Neutrophil (primary cell): ENCODE measurements around the gene C6orf118.

Experiments used
- H3K27ac ChIP-seq: fragments of 200-600 bp; sonication (generic); 2 replicates; pipeline ENCODE4 v1.5.1; 2016; ENCODE audit warnings: mild to moderate bottlenecking, moderate library complexity
- H3K27me3 ChIP-seq: fragments of 200-600 bp; sonication (generic); 2 replicates; pipeline ENCODE4 v1.6.0; 2016; ENCODE audit warnings: mild to moderate bottlenecking
- H3K36me3 ChIP-seq: fragments of 200-600 bp; sonication (generic); 2 replicates; pipeline ENCODE4 v1.5.1; 2017
- H3K4me1 ChIP-seq, 2 experiments: fragments of 200-600 bp in 1 of 2; sonication (generic) in 1 of 2; 1 replicate in 1 of 2; 2 replicates in 1 of 2; pipeline versions ENCODE4 v1.5.1 to v1.6.1; 2013 to 2016; ENCODE audit warnings: low read depth in 1 of 2, low read length in 1 of 2, mild to moderate bottlenecking in 1 of 2, moderate library complexity in 1 of 2; ENCODE audit not compliant: control insufficient read depth in 1 of 2, insufficient read depth in 1 of 2
- H3K4me3 ChIP-seq, 2 experiments: fragments of 200-600 bp in 1 of 2; sonication (generic) in 1 of 2; 1 replicate in 1 of 2; 2 replicates in 1 of 2; pipeline ENCODE4 v1.5.1; 2013 to 2016; ENCODE audit warnings: low read depth in 1 of 2, low read length in 1 of 2, mild to moderate bottlenecking in 1 of 2, moderate library complexity in 1 of 2
- H3K9me3 ChIP-seq: fragments of 200-600 bp; sonication (generic); 2 replicates; pipeline ENCODE4 v1.5.1; 2016
- TF ChIP-seq, protein P1 (sequence below): fragments of 200-600 bp; sonication (generic); IDR thresholded peaks from 2 replicates; pipeline ENCODE4 v1.5.1; 2016; ENCODE audit warnings: antibody characterized with exemption

C6orf118 gene

DNA sequence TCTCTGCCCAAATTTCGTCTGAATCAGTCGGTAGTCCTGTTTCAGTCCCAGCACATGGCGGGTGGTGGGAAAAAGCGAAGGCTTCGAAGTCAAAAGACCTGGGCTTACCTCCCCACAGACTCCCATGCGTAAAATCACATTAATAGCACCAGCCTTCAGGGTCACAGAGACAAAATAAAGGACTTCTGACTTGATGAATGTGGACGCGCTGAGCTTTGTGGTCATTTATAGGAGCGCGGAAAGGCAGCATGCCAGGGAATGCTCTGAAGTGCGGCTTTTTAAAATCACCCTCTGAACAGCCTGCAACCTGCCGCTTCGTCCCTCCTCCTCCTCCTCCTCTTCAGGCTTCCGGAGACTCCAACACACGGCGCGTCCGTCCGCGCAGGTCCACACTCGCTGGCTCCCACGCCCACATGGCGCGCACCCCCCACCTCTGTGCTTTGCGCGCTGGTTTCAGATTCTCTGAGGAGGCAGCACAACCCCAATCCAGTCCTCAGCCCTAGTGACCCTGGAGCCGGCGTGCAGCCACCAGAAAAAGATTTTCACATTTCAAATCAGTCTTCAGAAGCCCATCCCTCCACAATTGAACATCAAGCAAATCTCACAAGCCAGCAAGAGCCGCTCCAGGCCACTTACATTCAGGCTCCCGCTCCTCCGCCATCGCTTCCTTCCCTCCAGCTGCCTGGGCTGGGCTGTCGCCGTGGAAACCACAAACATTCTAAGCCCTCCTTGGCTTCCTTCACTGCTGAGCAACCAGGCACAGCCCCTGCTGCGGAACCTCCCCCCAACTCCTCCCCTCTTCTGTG is at the start of gene C6orf118:
Gene C6orf118, minus strand, starts transcription at position 680 of the 806 bp plus-strand sequence. Its CDS starts 19 bp downstream, at position 661.
- no peaks in the 10 kb centered on the region for H3K4me1 ChIP-seq
- no peaks in the 10 kb centered on the region for H3K9me3 ChIP-seq
- no peak within 1 kb of the TSS for H3K27ac ChIP-seq
- H3K27me3 ChIP-seq, result peaks cover 8% of the 10 kb centered on the region
- TF ChIP-seq, protein P1, sequence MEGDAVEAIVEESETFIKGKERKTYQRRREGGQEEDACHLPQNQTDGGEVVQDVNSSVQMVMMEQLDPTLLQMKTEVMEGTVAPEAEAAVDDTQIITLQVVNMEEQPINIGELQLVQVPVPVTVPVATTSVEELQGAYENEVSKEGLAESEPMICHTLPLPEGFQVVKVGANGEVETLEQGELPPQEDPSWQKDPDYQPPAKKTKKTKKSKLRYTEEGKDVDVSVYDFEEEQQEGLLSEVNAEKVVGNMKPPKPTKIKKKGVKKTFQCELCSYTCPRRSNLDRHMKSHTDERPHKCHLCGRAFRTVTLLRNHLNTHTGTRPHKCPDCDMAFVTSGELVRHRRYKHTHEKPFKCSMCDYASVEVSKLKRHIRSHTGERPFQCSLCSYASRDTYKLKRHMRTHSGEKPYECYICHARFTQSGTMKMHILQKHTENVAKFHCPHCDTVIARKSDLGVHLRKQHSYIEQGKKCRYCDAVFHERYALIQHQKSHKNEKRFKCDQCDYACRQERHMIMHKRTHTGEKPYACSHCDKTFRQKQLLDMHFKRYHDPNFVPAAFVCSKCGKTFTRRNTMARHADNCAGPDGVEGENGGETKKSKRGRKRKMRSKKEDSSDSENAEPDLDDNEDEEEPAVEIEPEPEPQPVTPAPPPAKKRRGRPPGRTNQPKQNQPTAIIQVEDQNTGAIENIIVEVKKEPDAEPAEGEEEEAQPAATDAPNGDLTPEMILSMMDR, result no peak
- no peaks in the 10 kb centered on the region for H3K36me3 ChIP-seq
- no peak within 1 kb of the TSS for H3K4me3 ChIP-seq

DNA sequence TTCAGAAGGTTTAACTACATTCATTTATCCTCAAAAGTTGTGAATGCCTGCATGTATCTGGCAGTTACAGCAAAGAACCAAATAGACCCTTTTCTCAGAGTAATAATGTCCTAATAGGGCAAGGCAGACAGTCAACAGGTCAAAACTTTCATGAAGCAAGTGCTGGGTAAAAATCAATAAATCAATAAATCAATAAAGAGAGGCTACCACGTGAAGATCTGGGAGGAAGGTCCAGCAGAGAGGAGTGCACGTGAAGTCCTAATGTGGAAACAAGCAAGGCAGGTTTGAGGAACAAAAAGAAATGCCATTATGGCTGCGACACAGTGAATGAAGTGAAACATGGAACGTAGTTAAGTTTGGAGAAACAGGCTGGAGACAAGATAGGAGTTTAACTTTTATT is 36.3 kb upstream of the C6orf118 start:
- Histone ChIP-seq H3K27ac (no peak overlapping the region), H3K9me3 (no peaks in the 10 kb centered on the region), H3K36me3 (no peaks in the 10 kb centered on the region), H3K4me3 (no peak overlapping the region), H3K27me3 (no peaks in the 10 kb centered on the region), H3K4me1 (no peaks in the 10 kb centered on the region)
- TF ChIP-seq, protein P1, result no peak

DNA sequence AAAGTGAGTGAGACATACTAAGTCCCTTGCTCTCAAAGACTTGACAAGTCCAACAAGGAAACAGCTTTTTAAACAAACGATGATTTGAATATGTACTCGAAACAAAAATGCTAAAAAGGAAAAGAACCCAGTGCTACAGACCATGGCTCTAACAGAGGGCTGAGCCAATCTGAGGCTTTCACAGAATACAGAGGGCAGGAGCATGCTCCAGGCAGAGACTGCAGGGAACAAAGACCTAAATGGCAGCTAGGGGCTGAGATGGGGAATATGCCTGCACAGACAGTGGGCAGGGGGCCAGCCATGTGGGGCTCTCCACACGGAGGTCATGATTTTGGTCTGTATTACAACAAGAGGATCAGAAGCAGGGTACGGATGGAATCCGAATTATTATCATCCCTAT is 31.1 kb upstream of the C6orf118 start:
- H3K36me3 ChIP-seq, result no peaks in the 10 kb centered on the region
- no peak overlapping the region for H3K4me3 ChIP-seq
- H3K27ac ChIP-seq, result no peak overlapping the region
- H3K27me3 ChIP-seq, result no peaks in the 10 kb centered on the region
- no peaks in the 10 kb centered on the region for H3K4me1 ChIP-seq
- TF ChIP-seq, protein P1, result no peak
- no peaks in the 10 kb centered on the region for H3K9me3 ChIP-seq

DNA sequence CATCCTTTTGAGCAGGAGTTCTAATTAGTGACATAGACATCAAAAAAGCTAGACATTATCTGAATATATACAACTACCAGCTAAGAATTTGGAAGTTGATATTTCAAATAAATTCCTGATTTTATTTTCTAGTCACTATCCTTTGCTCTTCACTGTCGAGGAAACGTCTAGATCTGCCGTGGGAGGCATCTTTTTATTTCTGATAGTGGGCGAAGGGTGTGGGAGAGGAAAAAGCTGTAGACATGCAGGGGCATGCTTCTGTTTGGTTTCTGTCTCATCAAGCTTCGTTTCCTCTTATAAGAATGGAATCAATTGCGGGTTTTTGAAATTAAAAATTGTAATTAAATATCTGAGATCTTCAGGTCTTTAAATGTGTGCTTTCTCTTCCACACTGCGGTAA is 16.2 kb upstream of the C6orf118 start:
- Histone ChIP-seq H3K4me3 (no peak overlapping the region), H3K27ac (no peak overlapping the region), H3K36me3 (no peaks in the 10 kb centered on the region), H3K27me3 (no peaks in the 10 kb centered on the region), H3K9me3 (no peaks in the 10 kb centered on the region), H3K4me1 (no peaks in the 10 kb centered on the region)
- TF ChIP-seq, protein P1, result no peak

DNA sequence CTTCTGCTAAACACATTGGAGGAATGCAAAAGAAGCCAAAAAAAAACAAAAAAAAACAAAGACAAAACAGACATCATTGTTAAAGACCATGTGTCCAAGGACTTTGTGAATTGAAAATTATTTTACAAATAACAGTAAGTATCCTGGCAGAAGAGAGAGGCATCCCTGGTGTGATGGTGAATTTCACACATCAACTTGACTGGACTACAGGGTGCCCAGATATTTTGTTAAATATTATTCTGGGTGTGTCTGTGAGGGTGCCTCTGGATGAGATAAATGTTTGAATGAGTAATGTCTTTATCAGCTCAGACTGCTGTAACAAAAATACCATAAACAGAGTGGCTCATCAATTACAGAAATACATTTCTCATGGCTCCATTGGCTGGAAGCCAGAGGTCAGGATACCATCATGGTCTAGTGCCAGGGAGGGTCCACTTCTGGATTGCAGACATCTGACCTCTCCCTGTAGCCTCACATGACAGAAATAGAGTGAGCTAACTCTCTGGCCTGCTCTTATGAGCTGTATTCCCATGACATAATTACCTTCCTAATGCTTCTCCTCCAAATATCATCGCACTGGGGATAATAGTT is 12.2 kb upstream of the C6orf118 start:
- TF ChIP-seq, protein P1, result no peak
- Histone ChIP-seq H3K27ac (no peak overlapping the region), H3K4me1 (no peaks in the 10 kb centered on the region), H3K36me3 (no peaks in the 10 kb centered on the region), H3K27me3 (no peaks in the 10 kb centered on the region), H3K9me3 (no peaks in the 10 kb centered on the region), H3K4me3 (no peak overlapping the region)
